ENCODE data around the gene PTPRG.

PTPRG gene

DNA sequence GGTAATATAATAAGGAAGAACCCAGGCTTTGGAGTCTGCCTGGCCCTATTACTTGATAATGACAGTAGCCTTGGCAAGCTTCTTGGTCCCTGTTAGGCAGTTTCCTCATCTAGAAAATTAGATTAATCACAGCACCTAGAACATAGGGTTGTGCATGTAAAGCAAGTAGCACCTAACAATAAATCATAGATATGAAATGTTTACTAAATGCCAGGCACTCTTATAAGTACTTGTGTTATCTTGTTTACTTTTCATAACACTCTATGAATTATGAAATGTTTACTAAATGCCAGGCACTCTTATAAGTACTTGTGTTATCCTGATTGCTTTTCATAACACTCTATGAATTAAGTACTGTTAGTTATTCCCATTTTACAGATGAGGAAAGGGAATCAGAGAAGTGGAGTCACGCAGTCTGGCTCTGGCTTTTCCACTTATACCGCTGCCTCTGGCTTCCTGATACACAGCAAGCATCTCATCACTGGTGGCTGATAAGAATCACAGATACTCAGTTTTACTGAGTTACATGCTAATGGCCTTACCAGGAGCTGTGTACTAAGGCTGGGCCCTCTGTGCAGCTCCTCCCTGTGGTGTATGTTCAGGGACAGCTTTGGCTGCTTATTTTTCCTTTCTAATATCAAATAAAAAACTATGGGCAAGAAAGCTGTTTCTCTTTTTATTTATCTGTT is 688.6 kb downstream of the PTPRG start:
- TF ChIP-seq, protein P1, sequence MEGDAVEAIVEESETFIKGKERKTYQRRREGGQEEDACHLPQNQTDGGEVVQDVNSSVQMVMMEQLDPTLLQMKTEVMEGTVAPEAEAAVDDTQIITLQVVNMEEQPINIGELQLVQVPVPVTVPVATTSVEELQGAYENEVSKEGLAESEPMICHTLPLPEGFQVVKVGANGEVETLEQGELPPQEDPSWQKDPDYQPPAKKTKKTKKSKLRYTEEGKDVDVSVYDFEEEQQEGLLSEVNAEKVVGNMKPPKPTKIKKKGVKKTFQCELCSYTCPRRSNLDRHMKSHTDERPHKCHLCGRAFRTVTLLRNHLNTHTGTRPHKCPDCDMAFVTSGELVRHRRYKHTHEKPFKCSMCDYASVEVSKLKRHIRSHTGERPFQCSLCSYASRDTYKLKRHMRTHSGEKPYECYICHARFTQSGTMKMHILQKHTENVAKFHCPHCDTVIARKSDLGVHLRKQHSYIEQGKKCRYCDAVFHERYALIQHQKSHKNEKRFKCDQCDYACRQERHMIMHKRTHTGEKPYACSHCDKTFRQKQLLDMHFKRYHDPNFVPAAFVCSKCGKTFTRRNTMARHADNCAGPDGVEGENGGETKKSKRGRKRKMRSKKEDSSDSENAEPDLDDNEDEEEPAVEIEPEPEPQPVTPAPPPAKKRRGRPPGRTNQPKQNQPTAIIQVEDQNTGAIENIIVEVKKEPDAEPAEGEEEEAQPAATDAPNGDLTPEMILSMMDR (IDR thresholded peaks at IDR 0.05; ENCODE audit: insufficient read depth, low read depth, low read length, missing control alignments) = no peak
- H3K4me3 ChIP-seq (ENCODE audit: low read length) = no peak overlapping the region
- DNase-seq (ENCODE audit: low read depth) = no peak

DNA sequence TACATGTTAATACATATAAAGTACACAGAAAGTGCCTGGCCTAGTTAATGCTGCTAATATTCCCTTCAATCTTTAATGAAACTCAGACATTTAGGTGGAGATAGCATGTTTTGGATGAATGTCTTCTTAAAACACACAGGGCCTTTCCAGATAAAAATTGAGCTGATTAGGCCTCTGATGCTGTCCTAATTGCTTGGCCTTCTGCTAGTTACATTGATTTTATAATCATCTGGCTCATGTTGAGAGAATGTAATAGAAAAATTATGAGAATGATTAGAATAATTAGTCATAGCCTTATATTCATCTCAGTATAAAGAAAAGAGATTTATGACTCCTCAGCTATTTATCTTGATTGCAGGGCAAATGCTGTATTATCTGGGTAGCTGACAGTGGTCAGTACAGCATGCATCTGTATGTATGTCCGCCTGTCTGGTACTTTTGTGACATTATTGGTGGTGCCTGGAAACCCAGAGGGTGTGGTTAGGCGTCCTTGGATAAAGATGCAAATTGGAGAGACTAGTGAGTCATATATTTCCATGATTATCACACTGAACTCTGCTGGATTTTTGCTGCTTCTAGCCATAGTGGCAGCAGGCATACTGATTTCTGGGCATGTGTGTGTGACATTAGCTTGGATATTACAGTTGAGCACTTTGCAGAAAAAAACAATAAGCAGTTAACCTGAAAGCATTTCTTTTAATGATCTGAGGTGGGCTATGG is 691.2 kb downstream of the PTPRG start:
- peak; percentile 4 for DNase-seq (ENCODE audit: low read depth)
- no peak overlapping the region for H3K4me3 ChIP-seq (ENCODE audit: low read length)
- TF ChIP-seq, protein P1 (IDR thresholded peaks at IDR 0.05; ENCODE audit: insufficient read depth, low read depth, low read length, missing control alignments) = no peak

GRCh38 chr3:62253971-62254370 is 692.6 kb downstream of the PTPRG start:
- TF ChIP-seq, protein P1 (IDR thresholded peaks at IDR 0.05; ENCODE audit: insufficient read depth, low read depth, low read length, missing control alignments) = no peak
- no peak for DNase-seq (ENCODE audit: low read depth)
- H3K4me3 ChIP-seq (ENCODE audit: low read length) = no peak overlapping the region

GRCh38 chr3:62255758-62256157 is 694.4 kb downstream of the PTPRG start:
- no peak overlapping the region for H3K4me3 ChIP-seq (ENCODE audit: low read length)
- TF ChIP-seq, protein P1 (IDR thresholded peaks at IDR 0.05; ENCODE audit: insufficient read depth, low read depth, low read length, missing control alignments) = no peak
- no peak for DNase-seq (ENCODE audit: low read depth)

- DNase-seq (ENCODE audit: low read depth) = no peak
- no peak overlapping the region for H3K4me3 ChIP-seq (ENCODE audit: low read length)
- TF ChIP-seq, protein P1 (IDR thresholded peaks at IDR 0.05; ENCODE audit: insufficient read depth, low read depth, low read length, missing control alignments) = no peak
Observed at GRCh38 chr3:62259924-62260323, 698.6 kb downstream of the PTPRG start.

GRCh38 chr3:62260655-62261054 is 699.3 kb downstream of the PTPRG start:
- TF ChIP-seq, protein P1 (IDR thresholded peaks at IDR 0.05; ENCODE audit: insufficient read depth, low read depth, low read length, missing control alignments) = no peak
- no peak overlapping the region for H3K4me3 ChIP-seq (ENCODE audit: low read length)
- DNase-seq (ENCODE audit: low read depth) = no peak
